HepG2 (cell line): ENCODE results near the gene TJP3. TPM values are rescaled to one million over a fixed set of nuclear protein-coding genes. Genes with fewer than 3 reads are reported as not detected.

Experiments
- GABPB1 ChIP-seq: IDR thresholded peaks from 2 replicates; pipeline ENCODE4 v1.6.1; 2016; ENCODE audit warnings: mild to moderate bottlenecking, missing genetic modification reagents, moderate library complexity, missing compliant biosample characterization
- ZBTB20 ChIP-seq: sonication (generic); formaldehyde crosslinking; IDR thresholded peaks from 2 replicates; pipeline ENCODE4 v1.8.1; 2023; ENCODE audit warnings: missing genetic modification reagents, low read depth, mild to moderate bottlenecking, borderline replicate concordance
- ZBTB38 ChIP-seq: sonication (generic); formaldehyde crosslinking; IDR thresholded peaks from 2 replicates; pipeline ENCODE4 v1.5.1; 2020; ENCODE audit warnings: mild to moderate bottlenecking, missing genetic modification reagents
- ZBTB40 ChIP-seq, 2 experiments: fragments of 450-650 bp in 1 of 2; sonication (generic) in 1 of 2; formaldehyde crosslinking in 1 of 2; IDR thresholded peaks; 2 replicates each; pipeline versions ENCODE4 v1.6.1 to v1.8.0; 2016 to 2022; ENCODE audit warnings: antibody characterized with exemption in 1 of 2, mild to moderate bottlenecking in 1 of 2, missing genetic modification reagents in 1 of 2
- ZFP36L1 ChIP-seq: sonication (generic); formaldehyde crosslinking; IDR thresholded peaks from 2 replicates; pipeline ENCODE4 v1.8.0; 2022; ENCODE audit warnings: mild to moderate bottlenecking, missing genetic modification reagents, moderate library complexity
- ZNF138 ChIP-seq: sonication (generic); formaldehyde crosslinking; IDR thresholded peaks from 2 replicates; pipeline ENCODE4 v1.5.0; 2020; ENCODE audit warnings: mild to moderate bottlenecking, low read depth, missing genetic modification reagents
- ZSCAN9 ChIP-seq: IDR thresholded peaks from 2 replicates; pipeline ENCODE4 v1.6.1; 2016; ENCODE audit warnings: borderline replicate concordance
- polyA plus RNA-seq, 8 experiments: library from polyadenylated mRNA; depleted of rRNA in 3 of 8; stranded (reverse) in 7 of 8; unstranded in 1 of 8; fragments of >200 nt; fragmentation: Illumina TruSeq in 4 of 8; extraction: Trizol in 4 of 8; gene quantifications; 2 replicates each; pipeline versions ENCODE4 v1.2.1 to v1.2.3, GENCODE V29; 2011 to 2016; ENCODE audit warnings: low read depth in 4 of 8, missing spikeins in 1 of 8, mixed read lengths in 1 of 8; ENCODE audit not compliant: insufficient read depth in 1 of 8
- total RNA-seq, 5 experiments: library from RNA; depleted of rRNA; stranded (reverse); fragments of >200 nt; fragmentation: Illumina TruSeq; extraction: Trizol; gene quantifications; 2 replicates each; pipeline ENCODE4 v1.2.3, GENCODE V29; 2016; ENCODE audit warnings: low read depth in 1 of 5
- TF ChIP-seq, protein P1 (sequence below): sonication (generic); formaldehyde crosslinking; IDR thresholded peaks from 2 replicates; pipeline ENCODE4 v1.4.0; 2020; ENCODE audit warnings: missing genetic modification reagents
- TF ChIP-seq, protein P2 (sequence below): sonication (generic); formaldehyde crosslinking; IDR thresholded peaks from 2 replicates; pipeline ENCODE4 v1.5.1; 2020; ENCODE audit warnings: missing genetic modification reagents, mild to moderate bottlenecking, borderline replicate concordance

Gene TJP3
- total and polyA plus RNA-seq, 2 of the 13 experiments (the other 11 are each of a cell fraction or from before 2014, with no cell fraction given) = 2.3 to 21.5 TPM

- TF ChIP-seq, protein P1, sequence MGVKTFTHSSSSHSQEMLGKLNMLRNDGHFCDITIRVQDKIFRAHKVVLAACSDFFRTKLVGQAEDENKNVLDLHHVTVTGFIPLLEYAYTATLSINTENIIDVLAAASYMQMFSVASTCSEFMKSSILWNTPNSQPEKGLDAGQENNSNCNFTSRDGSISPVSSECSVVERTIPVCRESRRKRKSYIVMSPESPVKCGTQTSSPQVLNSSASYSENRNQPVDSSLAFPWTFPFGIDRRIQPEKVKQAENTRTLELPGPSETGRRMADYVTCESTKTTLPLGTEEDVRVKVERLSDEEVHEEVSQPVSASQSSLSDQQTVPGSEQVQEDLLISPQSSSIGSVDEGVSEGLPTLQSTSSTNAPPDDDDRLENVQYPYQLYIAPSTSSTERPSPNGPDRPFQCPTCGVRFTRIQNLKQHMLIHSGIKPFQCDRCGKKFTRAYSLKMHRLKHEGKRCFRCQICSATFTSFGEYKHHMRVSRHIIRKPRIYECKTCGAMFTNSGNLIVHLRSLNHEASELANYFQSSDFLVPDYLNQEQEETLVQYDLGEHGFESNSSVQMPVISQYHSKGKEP = no peak
- TF ChIP-seq ZNF138 (CRISPR knock-in tag) = no peak
- TF ChIP-seq ZSCAN9 (CRISPR knock-in tag) = no peak
- TF ChIP-seq, protein P2, sequence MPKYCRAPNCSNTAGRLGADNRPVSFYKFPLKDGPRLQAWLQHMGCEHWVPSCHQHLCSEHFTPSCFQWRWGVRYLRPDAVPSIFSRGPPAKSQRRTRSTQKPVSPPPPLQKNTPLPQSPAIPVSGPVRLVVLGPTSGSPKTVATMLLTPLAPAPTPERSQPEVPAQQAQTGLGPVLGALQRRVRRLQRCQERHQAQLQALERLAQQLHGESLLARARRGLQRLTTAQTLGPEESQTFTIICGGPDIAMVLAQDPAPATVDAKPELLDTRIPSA (CRISPR knock-in tag) = no peak
- TF ChIP-seq ZFP36L1 (CRISPR knock-in tag) = 0 out of 2 replicates have a peak, but pooled peaks have one; percentile 43
- TF ChIP-seq GABPB1 (CRISPR knock-in tag) = peak; percentile 50; the same call in 1 of the 2 replicates
- TF ChIP-seq ZBTB20 (CRISPR knock-in tag) = peak; percentile 61; the same call in 1 of the 2 replicates
- TF ChIP-seq ZBTB38 (CRISPR knock-in tag) = peak; percentile 97
- TF ChIP-seq ZBTB40 (IDR thresholded peaks at IDR 0.05) = no peak
- TF ChIP-seq ZBTB40 (CRISPR knock-in tag; IDR thresholded peaks at IDR 0.05) = peak; percentile 78; the same call in 1 of the 2 replicates
These were observed 39.7 kb upstream of the TJP3 start (continued) for GRCh38 chr19:3668331-3669081.
